Body of pancreas (tissue), 4 donors: ENCODE measurements around the gene NR3C2. TPM values are rescaled to one million over a fixed set of nuclear protein-coding genes. Genes with fewer than 3 reads are reported as not detected.

Experiments used
- ATAC-seq: fragments of 150-250 bp; one replicate; pipeline ENCODE4 v1.9.1; 2016
- DNase-seq, 4 donors: peaks; one replicate each; pipeline ENCODE4 v3.0.0-alpha.2; 2019
- H3K27ac ChIP-seq, 4 donors: fragments of 200-600 bp; sonication (generic); 1 replicate in 3 of 4; 2 replicates in 1 of 4; pipeline versions ENCODE4 v1.5.1 to v1.6.1; 2016 to 2019; ENCODE audit warnings: mild to moderate bottlenecking in 1 of 4, mixed read lengths in 1 of 4, moderate library complexity in 1 of 4
- H3K27me3 ChIP-seq, 2 donors: fragments of 200-600 bp; sonication (generic); one replicate each; pipeline ENCODE4 v1.6.0; 2016; ENCODE audit warnings: mild to moderate bottlenecking in 1 of 2
- H3K36me3 ChIP-seq, 2 donors: fragments of 200-600 bp; sonication (generic); replicated peaks in 1 of 2; 2 replicates each; pipeline ENCODE4 v1.5.1; 2016; ENCODE audit warnings: low read depth in 2 of 2; ENCODE audit not compliant: insufficient read depth in 1 of 2
- H3K4me1 ChIP-seq: fragments of 200-600 bp; sonication (generic); one replicate; pipeline ENCODE4 v1.6.0; 2016
- H3K4me3 ChIP-seq, 2 donors: fragments of 200-600 bp; sonication (generic); 1 replicate in 1 of 2; 2 replicates in 1 of 2; pipeline ENCODE4 v1.5.1; 2016 to 2019
- H3K9me3 ChIP-seq, 3 donors: fragments of 200-600 bp; sonication (generic); 1 replicate in 2 of 3; 2 replicates in 1 of 3; pipeline ENCODE4 v1.5.1; 2016
- CTCF ChIP-seq, 7 experiments: fragments of 450-650 bp in 4 of 7; fragments of 200-600 bp in 3 of 7; sonication (generic) in 3 of 7; IDR thresholded peaks; one replicate each; pipeline ENCODE4 v1.5.1; 2016 to 2019; ENCODE audit warnings: antibody characterized with exemption in 7 of 7
- POLR2A ChIP-seq, 3 donors: fragments of 450-650 bp; IDR thresholded peaks; one replicate each; pipeline ENCODE4 v1.6.1; 2016; ENCODE audit warnings: antibody characterized with exemption in 3 of 3, mild to moderate bottlenecking in 2 of 3
- WGBS, 2 donors: methylation state at CpG; one replicate each; pipeline ENCODE4 v1.1.5; 2017; 5-methylcytosine and 5-hydroxymethylcytosine counted together
- intact Hi-C: fragments of 100-400 bp; cut with DNase I; formaldehyde crosslinking; loops from one replicate; pipeline ENCODE4 v1.15.1; 2023
- total RNA-seq, 2 donors: library from RNA; depleted of rRNA; stranded (reverse); fragments of >200 nt; gene quantifications; one replicate each; pipeline ENCODE4 v1.1.0, GENCODE V29; 2016

Gene NR3C2
- total RNA-seq, 2 donors from 2014 or later, result 14.8 to 18.8 TPM

DNA sequence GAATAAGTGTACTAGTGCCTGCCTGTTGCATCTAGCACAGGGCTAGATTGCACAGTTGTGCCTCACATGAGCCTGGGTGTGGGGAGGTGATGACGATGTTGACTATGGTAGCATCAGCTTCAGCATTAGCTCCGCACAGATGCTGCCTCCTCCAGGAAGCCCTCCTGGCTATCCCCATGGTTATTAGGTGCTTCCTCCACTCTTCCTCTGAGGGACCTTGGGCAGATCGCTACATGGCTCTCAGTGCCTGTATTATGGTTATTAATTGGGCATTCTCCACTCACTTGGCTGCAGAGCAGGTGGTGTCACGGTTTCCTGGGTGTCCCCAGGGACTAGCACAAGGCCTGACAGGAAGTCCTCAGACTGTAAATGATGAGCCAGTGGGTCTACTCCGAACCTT is 384.7 kb downstream of the NR3C2 start:
- Histone ChIP-seq H3K36me3 (no peaks in the 10 kb centered on the region), H3K27me3 (no peaks in the 10 kb centered on the region), H3K27ac (no peak overlapping the region), H3K4me1 (peaks cover 23% of the 10 kb centered on the region), H3K9me3 (no peaks in the 10 kb centered on the region), H3K4me3 (no peak overlapping the region)
- 81 to 83% methylated on average over 4 to 5 of the region's 5 CpGs for WGBS, 2 donors
- ATAC-seq (no peak), DNase-seq (no peak)
- TF ChIP-seq CTCF (IDR thresholded peaks at IDR 0.05) (no peak), POLR2A (IDR thresholded peaks at IDR 0.05) (no peak)
- intact Hi-C loops, result no loop called here

DNA sequence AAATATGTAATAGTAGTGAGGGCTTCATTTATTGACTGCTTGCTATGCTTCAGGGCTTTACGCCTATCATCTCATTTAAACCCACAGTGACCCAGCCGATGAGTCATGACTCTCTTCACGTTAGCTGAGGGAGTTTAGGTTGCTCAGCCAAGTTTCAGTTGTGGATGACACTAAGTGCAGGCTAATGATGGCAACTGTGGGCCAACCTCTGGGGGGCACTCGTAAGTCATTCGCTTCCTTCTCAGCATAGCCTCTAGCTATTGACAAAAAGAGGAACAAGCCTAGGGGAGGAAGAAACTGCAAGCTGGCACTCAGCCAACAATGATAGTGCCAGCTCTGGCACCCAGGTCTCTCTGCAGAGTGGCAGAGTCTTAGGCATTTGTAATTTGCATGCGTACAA is 385.3 kb downstream of the NR3C2 start:
- DNase-seq (peak; percentile 25 to 66 (median 32)), ATAC-seq (no peak)

DNA sequence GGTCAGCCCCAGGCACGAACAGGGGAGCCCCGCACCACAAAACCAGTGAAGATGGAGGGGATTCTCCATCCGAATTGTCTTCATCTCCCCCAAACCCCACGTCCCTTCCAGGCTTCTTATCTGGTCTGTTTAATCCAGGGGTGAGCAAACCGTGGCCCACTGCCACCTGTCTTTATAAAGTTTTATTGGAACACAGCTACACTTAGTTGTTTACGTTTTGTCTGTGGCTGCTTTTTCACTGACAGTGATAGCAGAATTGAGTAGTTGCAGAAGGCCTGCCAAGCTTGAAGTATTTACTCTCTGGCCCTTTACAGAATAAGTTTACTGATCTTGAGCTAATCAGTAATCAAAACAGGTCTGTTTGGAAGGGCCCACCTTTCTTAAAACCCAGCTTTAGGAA is 386.4 kb downstream of the NR3C2 start:
- Histone ChIP-seq H3K4me1 (peaks cover 25% of the 10 kb centered on the region), H3K27me3 (no peaks in the 10 kb centered on the region), H3K4me3 (no peak overlapping the region), H3K9me3 (no peaks in the 10 kb centered on the region), H3K36me3 (no peaks in the 10 kb centered on the region), H3K27ac (no peak overlapping the region)
- WGBS, 2 donors, result 80 to 81% methylated on average over 6 of the region's 6 CpGs
- DNase-seq (no peak), ATAC-seq (no peak)
- no peak for TF ChIP-seq POLR2A (IDR thresholded peaks at IDR 0.05)
- no peak for TF ChIP-seq CTCF (IDR thresholded peaks at IDR 0.05)
- intact Hi-C loops, result no loop called here

More for the DNA sequence above, 385.3 kb downstream of the NR3C2 start:
- H3K4me1 ChIP-seq, result peaks cover 25% of the 10 kb centered on the region
- no peaks in the 10 kb centered on the region for H3K9me3 ChIP-seq
- H3K27me3 ChIP-seq, result no peaks in the 10 kb centered on the region
- H3K4me3 ChIP-seq, result no peak overlapping the region
- no peaks in the 10 kb centered on the region for H3K36me3 ChIP-seq
- H3K27ac ChIP-seq, result no peak overlapping the region
- TF ChIP-seq CTCF (IDR thresholded peaks at IDR 0.05), result peak in 2 of 7 experiments; percentile 8 to 23
- no peak for TF ChIP-seq POLR2A (IDR thresholded peaks at IDR 0.05)
- 44 to 81% methylated on average over 6 of the region's 6 CpGs for WGBS, 2 donors
- intact Hi-C loops, result no loop called here

DNA sequence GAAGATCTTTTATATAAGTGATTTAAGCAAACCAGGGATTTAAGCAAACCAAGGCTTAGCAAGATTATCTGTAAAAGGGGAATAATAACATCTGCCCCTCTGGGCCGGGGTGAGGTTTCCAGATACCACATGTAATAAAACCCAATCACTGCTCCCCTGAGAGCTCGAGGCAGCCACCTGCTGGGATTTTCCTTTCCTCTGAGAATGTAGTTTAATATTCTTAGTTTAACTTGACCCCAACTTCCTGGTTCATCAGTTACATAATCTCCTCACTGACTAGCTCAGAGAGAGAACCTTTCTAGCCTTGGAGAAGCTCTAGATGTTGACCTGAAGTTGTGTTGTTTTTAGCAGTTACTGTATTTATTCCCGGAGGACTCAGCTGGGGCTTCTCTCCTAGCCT is 387.9 kb downstream of the NR3C2 start:
- Histone ChIP-seq H3K27ac (peak overlapping the region in 2 of 4 donors; percentile 40 to 43), H3K4me3 (no peak overlapping the region), H3K4me1 (peaks cover 13% of the 10 kb centered on the region), H3K36me3 (no peaks in the 10 kb centered on the region), H3K27me3 (no peaks in the 10 kb centered on the region), H3K9me3 (no peaks in the 10 kb centered on the region)
- WGBS, 2 donors, result 30 to 45% methylated on average over 3 of the region's 3 CpGs
- ATAC-seq (peak; percentile 74), DNase-seq (no peak)
- TF ChIP-seq POLR2A (IDR thresholded peaks at IDR 0.05) (no peak), CTCF (IDR thresholded peaks at IDR 0.05) (peak in 2 of 7 experiments; percentile 3 to 6)
- intact Hi-C loops, result no loop called here

- ATAC-seq, result no peak
- Histone ChIP-seq H3K27ac (no peak overlapping the region), H3K4me1 (peaks cover 13% of the 10 kb centered on the region), H3K4me3 (no peak overlapping the region), H3K36me3 (no peaks in the 10 kb centered on the region), H3K27me3 (no peaks in the 10 kb centered on the region), H3K9me3 (no peaks in the 10 kb centered on the region)
- TF ChIP-seq CTCF (IDR thresholded peaks at IDR 0.05) (no peak), POLR2A (IDR thresholded peaks at IDR 0.05) (no peak)
- 93% methylated on average over 11 of the region's 11 CpGs for WGBS, 2 donors
- DNase-seq, result no peak
- intact Hi-C loops, result no loop called here
Observed at GRCh38 chr4:148053298-148054003, 388.8 kb downstream of the NR3C2 start.
